ENCODE data around the gene CSTF1. TPM values are rescaled to one million over a fixed set of nuclear protein-coding genes. Genes with fewer than 3 reads are reported as not detected.

Gene CSTF1
- total and polyA plus RNA-seq, 2 donors from 2014 or later, result 16.2 to 30.7 TPM

DNA sequence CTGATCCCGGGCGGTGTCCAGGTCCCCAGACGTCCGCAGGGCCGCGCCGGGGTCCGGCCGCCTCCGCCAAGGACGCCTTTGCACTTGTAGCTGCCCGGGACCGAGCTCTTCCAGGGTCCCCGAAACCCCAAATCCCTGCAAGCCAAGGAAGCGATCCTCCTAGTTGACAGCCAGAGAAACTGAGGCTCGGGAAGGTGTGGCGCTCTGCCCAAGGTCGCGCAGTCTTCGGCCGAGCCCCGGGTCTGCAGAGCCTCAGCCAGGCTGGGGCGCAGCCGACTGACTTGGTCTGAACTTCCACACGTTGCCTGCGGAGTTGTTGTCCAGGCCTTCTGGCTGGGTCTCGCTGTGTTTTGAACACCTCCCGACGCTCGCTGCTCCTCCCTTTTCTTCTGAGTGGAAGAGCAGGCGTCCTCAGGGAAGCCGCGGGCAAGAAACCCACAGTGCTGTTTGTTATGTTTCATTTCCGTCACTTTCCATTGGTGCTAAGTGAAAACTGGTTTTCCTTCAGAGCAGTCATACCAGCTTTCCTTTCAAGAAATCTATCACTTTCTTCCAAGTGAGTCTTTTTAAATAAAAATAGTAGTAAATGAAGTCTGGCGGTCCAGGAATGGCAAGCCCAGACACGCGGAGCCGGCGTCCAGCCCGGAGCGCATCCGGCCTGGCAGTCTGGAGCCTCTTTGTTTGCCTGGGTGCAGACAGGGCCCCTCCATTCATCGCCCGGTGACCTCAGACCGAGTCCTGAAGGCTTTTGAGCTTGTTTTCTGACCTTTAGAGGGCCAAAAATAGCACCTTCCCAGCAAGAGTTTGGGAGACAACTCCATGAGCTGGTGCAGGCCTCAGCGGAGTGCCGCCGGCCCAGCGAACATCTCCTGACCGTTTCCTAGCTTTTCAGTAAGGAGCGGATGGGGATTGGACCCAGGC is 33.0 kb upstream of the CSTF1 start:
- peak overlapping the region in 1 of 2 donors; percentile 76 for H3K27ac ChIP-seq (ENCODE audit: low read depth in 2 of 2, low read length in 2 of 2)
- H3K9me3 ChIP-seq (ENCODE audit: control insufficient read depth in 2 of 3, insufficient read depth in 1 of 3, low read length in 3 of 3), result no peaks in the 10 kb centered on the region
- peak overlapping the region; percentile 45 to 81 (median 62) for H3K9ac ChIP-seq (ENCODE audit: low read length in 3 of 3)
- H3K4me1 ChIP-seq (ENCODE audit: control insufficient read depth in 2 of 3, insufficient read depth in 2 of 3, low read depth in 1 of 3, low read length in 3 of 3), result peaks cover 0 to 11% (median 8%) of the 10 kb centered on the region in 3 donors
- DNase-seq (peak; percentile 58 to 79 (median 75)), FAIRE-seq (no peak)
- no peaks in the 10 kb centered on the region for H3K36me3 ChIP-seq (ENCODE audit: control insufficient read depth in 2 of 3, insufficient read depth in 3 of 3, low read length in 3 of 3)
- no peaks in the 10 kb centered on the region for H3K27me3 ChIP-seq (ENCODE audit: control insufficient read depth, insufficient read depth, low read length)
- H3K4me3 ChIP-seq (ENCODE audit: low read length in 3 of 3), result peak overlapping the region; percentile 66 to 84 (median 80)
- intact Hi-C loops (cut with DNase I), result no loop called here
- TF ChIP-seq, protein P1, sequence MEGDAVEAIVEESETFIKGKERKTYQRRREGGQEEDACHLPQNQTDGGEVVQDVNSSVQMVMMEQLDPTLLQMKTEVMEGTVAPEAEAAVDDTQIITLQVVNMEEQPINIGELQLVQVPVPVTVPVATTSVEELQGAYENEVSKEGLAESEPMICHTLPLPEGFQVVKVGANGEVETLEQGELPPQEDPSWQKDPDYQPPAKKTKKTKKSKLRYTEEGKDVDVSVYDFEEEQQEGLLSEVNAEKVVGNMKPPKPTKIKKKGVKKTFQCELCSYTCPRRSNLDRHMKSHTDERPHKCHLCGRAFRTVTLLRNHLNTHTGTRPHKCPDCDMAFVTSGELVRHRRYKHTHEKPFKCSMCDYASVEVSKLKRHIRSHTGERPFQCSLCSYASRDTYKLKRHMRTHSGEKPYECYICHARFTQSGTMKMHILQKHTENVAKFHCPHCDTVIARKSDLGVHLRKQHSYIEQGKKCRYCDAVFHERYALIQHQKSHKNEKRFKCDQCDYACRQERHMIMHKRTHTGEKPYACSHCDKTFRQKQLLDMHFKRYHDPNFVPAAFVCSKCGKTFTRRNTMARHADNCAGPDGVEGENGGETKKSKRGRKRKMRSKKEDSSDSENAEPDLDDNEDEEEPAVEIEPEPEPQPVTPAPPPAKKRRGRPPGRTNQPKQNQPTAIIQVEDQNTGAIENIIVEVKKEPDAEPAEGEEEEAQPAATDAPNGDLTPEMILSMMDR (IDR thresholded peaks at IDR 0.05; ENCODE audit: borderline replicate concordance, extremely low read depth, insufficient read depth), result no peak

DNA sequence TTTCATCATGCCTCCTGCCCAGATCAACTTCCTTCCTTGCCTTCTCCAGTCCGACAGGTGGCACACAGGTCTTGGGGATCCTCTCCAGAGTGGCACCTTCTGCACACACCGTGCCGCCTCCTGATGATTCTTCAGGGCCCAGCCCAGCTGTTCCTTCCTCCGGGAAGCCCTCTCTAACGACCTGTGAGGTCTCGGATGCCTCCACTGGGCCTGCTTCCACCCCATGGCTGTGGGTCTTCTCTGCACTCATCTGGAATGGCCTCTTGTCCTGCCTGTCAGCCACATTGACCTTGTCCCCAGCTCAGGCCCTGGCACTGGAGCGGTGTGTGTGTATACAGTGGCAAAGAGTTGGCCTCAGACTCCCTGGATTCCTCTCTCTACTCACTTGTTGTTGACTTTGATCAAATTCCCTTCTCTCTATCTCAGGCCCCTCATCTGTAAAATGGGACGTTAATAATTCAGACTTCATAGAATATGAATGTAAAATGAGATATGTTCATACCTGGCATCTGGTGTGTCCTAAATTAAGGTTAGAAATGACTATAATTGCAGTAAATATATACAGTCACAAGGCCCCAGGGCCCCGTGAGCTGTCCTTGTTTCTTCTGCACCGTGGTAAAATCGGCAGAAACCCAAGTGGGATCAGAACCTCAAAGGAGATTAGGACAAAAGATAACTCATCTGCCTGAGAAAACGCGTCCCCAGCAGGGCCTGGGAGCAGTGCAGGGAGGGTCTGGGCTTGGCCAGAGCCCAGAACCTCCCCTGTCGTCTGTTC is 32.1 kb upstream of the CSTF1 start:
- no peaks in the 10 kb centered on the region for H3K27me3 ChIP-seq (ENCODE audit: control insufficient read depth, insufficient read depth, low read length)
- no peak overlapping the region for H3K27ac ChIP-seq (ENCODE audit: low read depth in 2 of 2, low read length in 2 of 2)
- TF ChIP-seq, protein P1 (IDR thresholded peaks at IDR 0.05; ENCODE audit: borderline replicate concordance, extremely low read depth, insufficient read depth), result no peak
- peak overlapping the region in 1 of 3 donors; percentile 62 for H3K9ac ChIP-seq (ENCODE audit: low read length in 3 of 3)
- DNase-seq (no peak), FAIRE-seq (no peak)
- peaks cover 0 to 11% (median 8%) of the 10 kb centered on the region in 3 donors for H3K4me1 ChIP-seq (ENCODE audit: control insufficient read depth in 2 of 3, insufficient read depth in 2 of 3, low read depth in 1 of 3, low read length in 3 of 3)
- no peaks in the 10 kb centered on the region for H3K36me3 ChIP-seq (ENCODE audit: control insufficient read depth in 2 of 3, insufficient read depth in 3 of 3, low read length in 3 of 3)
- H3K4me3 ChIP-seq (ENCODE audit: low read length in 3 of 3), result peak overlapping the region; percentile 66 to 84 (median 80)
- intact Hi-C loops (cut with DNase I), result no loop called here
- no peaks in the 10 kb centered on the region for H3K9me3 ChIP-seq (ENCODE audit: control insufficient read depth in 2 of 3, insufficient read depth in 1 of 3, low read length in 3 of 3)

DNA sequence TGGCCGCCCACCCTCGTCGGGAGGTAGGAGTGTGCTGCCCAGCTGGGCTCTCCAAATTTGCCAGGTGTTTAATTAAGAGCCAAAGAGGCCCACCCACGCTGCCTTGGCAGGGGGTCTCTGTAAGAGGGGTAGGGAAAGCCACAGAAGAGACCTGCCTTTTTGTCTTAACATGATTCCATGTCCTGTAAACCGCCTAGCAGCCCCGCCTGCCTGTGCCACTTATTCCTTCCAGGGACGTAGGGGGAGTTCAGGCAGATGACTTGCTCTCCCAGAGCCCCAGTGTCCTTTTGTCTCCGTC is 31.6 kb upstream of the CSTF1 start:
- Histone ChIP-seq H3K4me1 (ENCODE audit: control insufficient read depth in 2 of 3, insufficient read depth in 2 of 3, low read depth in 1 of 3, low read length in 3 of 3) (peaks cover 0 to 11% (median 8%) of the 10 kb centered on the region in 3 donors), H3K27me3 (ENCODE audit: control insufficient read depth, insufficient read depth, low read length) (no peaks in the 10 kb centered on the region), H3K36me3 (ENCODE audit: control insufficient read depth in 2 of 3, insufficient read depth in 3 of 3, low read length in 3 of 3) (peaks cover 0 to 2% (median under 1%) of the 10 kb centered on the region in 3 donors), H3K27ac (ENCODE audit: low read depth in 2 of 2, low read length in 2 of 2) (no peak overlapping the region), H3K9ac (ENCODE audit: low read length in 3 of 3) (no peak overlapping the region), H3K9me3 (ENCODE audit: control insufficient read depth in 2 of 3, insufficient read depth in 1 of 3, low read length in 3 of 3) (no peaks in the 10 kb centered on the region), H3K4me3 (ENCODE audit: low read length in 3 of 3) (no peak overlapping the region)
- DNase-seq (no peak), FAIRE-seq (no peak)
- TF ChIP-seq, protein P1 (IDR thresholded peaks at IDR 0.05; ENCODE audit: borderline replicate concordance, extremely low read depth, insufficient read depth), result no peak
- intact Hi-C loops (cut with DNase I), result no loop called here
